ENCODE measurements around the gene GATM.

Gene GATM

GRCh38 chr15:45340429-45340828, 37.9 kb downstream of the GATM start:
- TF ChIP-seq ZNF384 (IDR thresholded peaks at IDR 0.05) = no peak
- no peak for TF ChIP-seq LEF1 (IDR thresholded peaks at IDR 0.05; ENCODE audit: borderline replicate concordance)
- no peak for TF ChIP-seq SUZ12 (IDR thresholded peaks at IDR 0.05)
- no peak for TF ChIP-seq HDGF (IDR thresholded peaks at IDR 0.05; ENCODE audit: borderline replicate concordance)
- DNase-seq (ENCODE audit: extremely low spot score) = no peak
- POLR2A ChIA-PET = no interaction called here
- CTCF ChIA-PET = interaction anchor here (0.6 kb wide), 1 partner anchor 136 kb away, joined by 3 read pairs; no protein-coding TSS in a partner anchor

- POLR2A ChIA-PET = no interaction called here
- CTCF ChIA-PET = no interaction called here
- no peak for TF ChIP-seq ZNF384 (IDR thresholded peaks at IDR 0.05)
- DNase-seq (ENCODE audit: extremely low spot score) = no peak
Measured at GRCh38 chr15:45338417-45338816, 39.9 kb downstream of the GATM start.

GRCh38 chr15:45337224-45337623, 41.1 kb downstream of the GATM start:
- POLR2A ChIA-PET = no interaction called here

GRCh38 chr15:45333550-45333949, 44.8 kb downstream of the GATM start:
- no peak for TF ChIP-seq FOXM1 (IDR thresholded peaks at IDR 0.05; ENCODE audit: borderline replicate concordance)
- TF ChIP-seq ELF4 (IDR thresholded peaks at IDR 0.05) = no peak
- no peak for TF ChIP-seq TARDBP (IDR thresholded peaks at IDR 0.05)
- TF ChIP-seq NFRKB (IDR thresholded peaks at IDR 0.05) = no peak
- no peak for TF ChIP-seq SP1 (IDR thresholded peaks at IDR 0.05)
- TF ChIP-seq ARNT (IDR thresholded peaks at IDR 0.05) = no peak
- TF ChIP-seq ZNF384 (IDR thresholded peaks at IDR 0.05) = no peak
- no peak for TF ChIP-seq SUZ12 (IDR thresholded peaks at IDR 0.05)
- no peak for TF ChIP-seq FOXK2 (IDR thresholded peaks at IDR 0.05)
- no peak for TF ChIP-seq HDGF (IDR thresholded peaks at IDR 0.05; ENCODE audit: borderline replicate concordance)
- TF ChIP-seq PKNOX1 (IDR thresholded peaks at IDR 0.05) = no peak
- TF ChIP-seq LEF1 (IDR thresholded peaks at IDR 0.05; ENCODE audit: borderline replicate concordance) = no peak
- no peak for TF ChIP-seq FOXA1 (IDR thresholded peaks at IDR 0.05)
- TF ChIP-seq CTBP1 (IDR thresholded peaks at IDR 0.05; ENCODE audit: borderline replicate concordance) = no peak
- no peak for TF ChIP-seq L3MBTL2 (conservative IDR thresholded peaks at IDR 0.05)
- POLR2A ChIA-PET = no interaction called here
- CTCF ChIA-PET = no interaction called here
- no peak for DNase-seq (ENCODE audit: extremely low spot score)

More at GRCh38 chr15:45337224-45337623, 41.1 kb downstream of the GATM start:
- TF ChIP-seq FOXM1 (IDR thresholded peaks at IDR 0.05; ENCODE audit: borderline replicate concordance) (no peak), FOXA1 (IDR thresholded peaks at IDR 0.05) (no peak), HDGF (IDR thresholded peaks at IDR 0.05; ENCODE audit: borderline replicate concordance) (no peak), ARNT (IDR thresholded peaks at IDR 0.05) (no peak), ELF4 (IDR thresholded peaks at IDR 0.05) (no peak), ZNF384 (IDR thresholded peaks at IDR 0.05) (no peak), BHLHE40 (IDR thresholded peaks at IDR 0.05; ENCODE audit: borderline replicate concordance) (no peak), SP1 (IDR thresholded peaks at IDR 0.05) (no peak), NFRKB (IDR thresholded peaks at IDR 0.05) (no peak), SUZ12 (IDR thresholded peaks at IDR 0.05) (no peak), TARDBP (IDR thresholded peaks at IDR 0.05) (no peak), LEF1 (IDR thresholded peaks at IDR 0.05; ENCODE audit: borderline replicate concordance) (no peak), CTBP1 (IDR thresholded peaks at IDR 0.05; ENCODE audit: borderline replicate concordance) (no peak), PKNOX1 (IDR thresholded peaks at IDR 0.05) (no peak), L3MBTL2 (conservative IDR thresholded peaks at IDR 0.05) (no peak), FOXK2 (IDR thresholded peaks at IDR 0.05) (no peak)
- CTCF ChIA-PET = no interaction called here
- DNase-seq (ENCODE audit: extremely low spot score) = no peak

GRCh38 chr15:45332694-45333093, 45.6 kb downstream of the GATM start:
- TF ChIP-seq PKNOX1 (IDR thresholded peaks at IDR 0.05) (no peak), ZNF384 (IDR thresholded peaks at IDR 0.05) (no peak)
- POLR2A ChIA-PET = no interaction called here
- CTCF ChIA-PET = no interaction called here
- no peak for DNase-seq (ENCODE audit: extremely low spot score)

- no peak for DNase-seq (ENCODE audit: extremely low spot score)
- ChIA-PET POLR2A (no interaction called here), CTCF (no interaction called here)
- no peak for TF ChIP-seq SP1 (IDR thresholded peaks at IDR 0.05)
- TF ChIP-seq PKNOX1 (IDR thresholded peaks at IDR 0.05) = no peak
- TF ChIP-seq BHLHE40 (IDR thresholded peaks at IDR 0.05; ENCODE audit: borderline replicate concordance) = no peak
- TF ChIP-seq TARDBP (IDR thresholded peaks at IDR 0.05) = no peak
- TF ChIP-seq ELF4 (IDR thresholded peaks at IDR 0.05) = no peak
- TF ChIP-seq NFRKB (IDR thresholded peaks at IDR 0.05) = no peak
- no peak for TF ChIP-seq FOXK2 (IDR thresholded peaks at IDR 0.05)
- no peak for TF ChIP-seq SUZ12 (IDR thresholded peaks at IDR 0.05)
- TF ChIP-seq ARNT (IDR thresholded peaks at IDR 0.05) = no peak
- no peak for TF ChIP-seq LEF1 (IDR thresholded peaks at IDR 0.05; ENCODE audit: borderline replicate concordance)
- TF ChIP-seq CTBP1 (IDR thresholded peaks at IDR 0.05; ENCODE audit: borderline replicate concordance) = no peak
- TF ChIP-seq FOXA1 (IDR thresholded peaks at IDR 0.05) = no peak
- TF ChIP-seq L3MBTL2 (conservative IDR thresholded peaks at IDR 0.05) = no peak
- TF ChIP-seq HDGF (IDR thresholded peaks at IDR 0.05; ENCODE audit: borderline replicate concordance) = no peak
- TF ChIP-seq FOXM1 (IDR thresholded peaks at IDR 0.05; ENCODE audit: borderline replicate concordance) = no peak
- no peak for TF ChIP-seq ZNF384 (IDR thresholded peaks at IDR 0.05)
Measured at GRCh38 chr15:45331972-45332371, 46.4 kb downstream of the GATM start.

All from HEK293T (cell line).